Kidney (tissue), 14 donors: Measurements from ENCODE around the gene KCNJ15. TPM values are rescaled to one million over a fixed set of nuclear protein-coding genes. Genes with fewer than 3 reads are reported as not detected.

Experiments
- DNase-seq, 5 donors: peaks; one replicate each; pipeline ENCODE4 v3.0.0-alpha.2; 2013 to 2020
- FAIRE-seq: peaks from 2 replicates; lab custom pipeline; 2012; peaks lifted over from hg19 to GRCh38; lab: Jason Lieb, UNC
- H3K27ac ChIP-seq, 2 donors: one replicate each; pipeline ENCODE4 v1.7.0; 2013; ENCODE audit warnings: low read depth in 2 of 2, low read length in 2 of 2, inconsistent platforms in 1 of 2
- H3K27me3 ChIP-seq: one replicate; pipeline ENCODE4 v1.7.1; 2013; ENCODE audit warnings: low read length, inconsistent platforms; ENCODE audit not compliant: control insufficient read depth, insufficient read depth
- H3K36me3 ChIP-seq, 3 donors: one replicate each; pipeline versions ENCODE4 v1.7.0 to v1.7.1; 2013; ENCODE audit warnings: low read length in 3 of 3, control low read depth in 1 of 3, inconsistent platforms in 1 of 3; ENCODE audit not compliant: insufficient read depth in 3 of 3, control insufficient read depth in 2 of 3
- H3K4me1 ChIP-seq, 3 donors: one replicate each; pipeline versions ENCODE4 v1.7.0 to v1.7.1; 2013; ENCODE audit warnings: low read length in 3 of 3, inconsistent platforms in 1 of 3, low read depth in 1 of 3; ENCODE audit not compliant: control insufficient read depth in 2 of 3, insufficient read depth in 2 of 3
- H3K4me3 ChIP-seq, 3 donors: one replicate each; pipeline versions ENCODE4 v1.7.0 to v1.8.1; 2013; ENCODE audit warnings: low read length in 3 of 3, control low read depth in 1 of 3, inconsistent platforms in 1 of 3
- H3K9ac ChIP-seq, 3 donors: one replicate each; pipeline versions ENCODE4 v1.7.0 to v1.7.1; 2013; ENCODE audit warnings: low read length in 3 of 3, control low read depth in 1 of 3, inconsistent platforms in 1 of 3
- H3K9me3 ChIP-seq, 3 donors: one replicate each; pipeline versions ENCODE4 v1.7.0 to v1.7.1; 2013; ENCODE audit warnings: low read length in 3 of 3, control low read depth in 1 of 3, inconsistent platforms in 1 of 3; ENCODE audit not compliant: control insufficient read depth in 2 of 3, insufficient read depth in 1 of 3
- CTCF ChIP-seq: IDR thresholded peaks from 3 replicates; pipeline ENCODE4 v1.5.1; 2012; ENCODE audit warnings: mild to moderate bottlenecking, moderate library complexity, borderline replicate concordance; ENCODE audit not compliant: insufficient read depth; ENCODE audit errors: extremely low read depth
- intact Hi-C: fragments of 100-400 bp; cut with DNase I; formaldehyde crosslinking; loops from one replicate; pipeline ENCODE4 v1.11.1; 2022
- polyA plus RNA-seq: library from polyadenylated mRNA; stranded (reverse); fragments of 350-450 nt; fragmentation: Illumina TruSeq; extraction: RNeasy Lipid Tissue Mini Kit (QIAGEN cat#74804); gene quantifications from one replicate; pipeline ENCODE4 v1.2.3, GENCODE V29; 2014; ENCODE audit warnings: low read depth, low replicate concordance; ENCODE audit not compliant: insufficient read depth
- total RNA-seq: library from RNA; stranded (reverse); fragmentation: NEBNext Ultra II Directional; extraction: Animal tissue kit (Norgen Biotek cat#: 25700); gene quantifications from one replicate; pipeline ENCODE4 v1.2.1, GENCODE V29; 2021
- donor health status: control.
- donor health status: control.
- donor health status: control.
- donor health status: control.
- donor health status: control.
- donor health status: DM: yes; HTN: yes; CAD: no.
- donor health status: Normal renal cell carcinoma (clear cell type).

The KCNJ15 gene
- total and polyA plus RNA-seq, 2 donors from 2014 or later: 102 to 142 TPM

GRCh38 chr21:38319781-38320180 is 63.0 kb downstream of the KCNJ15 start:
- DNase-seq: no peak
- Histone ChIP-seq H3K4me3 (no peak overlapping the region), H3K27ac (no peak overlapping the region), H3K9me3 (no peaks in the 10 kb centered on the region), H3K9ac (no peak overlapping the region), H3K36me3 (no peaks in the 10 kb centered on the region), H3K4me1 (peaks cover 3 to 8% (median 4%) of the 10 kb centered on the region in 3 donors), H3K27me3 (no peaks in the 10 kb centered on the region)
- TF ChIP-seq CTCF: no peak
- intact Hi-C loops: no loop called here
- no peak for FAIRE-seq

GRCh38 chr21:38321568-38321967 is 64.8 kb downstream of the KCNJ15 start:
- Histone ChIP-seq H3K9ac (no peak overlapping the region), H3K4me3 (no peak overlapping the region), H3K27ac (no peak overlapping the region), H3K36me3 (no peaks in the 10 kb centered on the region), H3K4me1 (peaks cover 5 to 12% (median 8%) of the 10 kb centered on the region in 3 donors), H3K9me3 (no peaks in the 10 kb centered on the region), H3K27me3 (no peaks in the 10 kb centered on the region)
- intact Hi-C loops: no loop called here
- no peak for FAIRE-seq
- DNase-seq: no peak
- TF ChIP-seq CTCF: no peak

- no peak for FAIRE-seq
- no peak for TF ChIP-seq CTCF
- H3K4me3 ChIP-seq: no peak overlapping the region
- no peaks in the 10 kb centered on the region for H3K27me3 ChIP-seq
- intact Hi-C loops: no loop called here
- H3K4me1 ChIP-seq: peaks cover 8 to 12% (median 12%) of the 10 kb centered on the region in 3 donors
- no peaks in the 10 kb centered on the region for H3K9me3 ChIP-seq
- H3K36me3 ChIP-seq: no peaks in the 10 kb centered on the region
- H3K9ac ChIP-seq: no peak overlapping the region
- no peak overlapping the region for H3K27ac ChIP-seq
- no peak for DNase-seq
Observed at GRCh38 chr21:38322311-38322950, 65.6 kb downstream of the KCNJ15 start.
